HL-60 (cell line): ENCODE measurements around the gene EVX1.

Source experiments
- DNase-seq, 2 experiments: peaks; one replicate each; pipeline ENCODE4 v3.0.0-alpha.2; 2010 to 2020; ENCODE audit warnings: low read depth in 1 of 2, low spot score in 1 of 2
- H3K27ac ChIP-seq: fragments of 250-450 bp; sonication (Bioruptor Pico); replicated peaks from 2 replicates; pipeline ENCODE4 v1.5.1; 2020; ENCODE audit warnings: mild to moderate bottlenecking, moderate library complexity
- H3K27me3 ChIP-seq: fragments of 250-450 bp; sonication (Bioruptor Pico); 2 replicates; pipeline ENCODE4 v1.5.1; 2021; ENCODE audit warnings: mild to moderate bottlenecking, moderate library complexity; ENCODE audit not compliant: insufficient read depth, poor library complexity, severe bottlenecking
- H3K4me3 ChIP-seq: replicated peaks from 2 replicates; pipeline ENCODE4 v1.5.1; 2011; ENCODE audit warnings: mild to moderate bottlenecking, control low read depth, low read length; ENCODE audit not compliant: insufficient read depth
- GABPA ChIP-seq: IDR thresholded peaks from 2 replicates; pipeline ENCODE4 v1.6.1; 2012; ENCODE audit warnings: low read depth
- POLR2AphosphoS5 ChIP-seq: IDR thresholded peaks from 2 replicates; pipeline ENCODE4 v1.6.1; 2012; ENCODE audit warnings: low read depth
- REST ChIP-seq: IDR thresholded peaks from 2 replicates; pipeline ENCODE4 v1.6.1; 2012; ENCODE audit warnings: low read depth; ENCODE audit not compliant: insufficient replicate concordance
- SPI1 ChIP-seq: IDR thresholded peaks from 2 replicates; pipeline ENCODE4 v1.6.1; 2012; ENCODE audit warnings: low read depth, mild to moderate bottlenecking, borderline replicate concordance
- TF ChIP-seq, protein P1 (sequence below): IDR thresholded peaks from one replicate; pipeline ENCODE4 v1.5.1; 2011; ENCODE audit warnings: low read length, control low read depth, inconsistent platforms; ENCODE audit not compliant: insufficient read depth

Gene EVX1

GRCh38 chr7:27203964-27204594 is 38.5 kb upstream of the EVX1 start:
- H3K27me3 ChIP-seq: peaks cover 66% of the 10 kb centered on the region
- H3K27ac ChIP-seq: no peak overlapping the region
- DNase-seq: no peak
- TF ChIP-seq SPI1: no peak
- no peak for TF ChIP-seq GABPA
- no peak for TF ChIP-seq POLR2AphosphoS5
- TF ChIP-seq, protein P1, sequence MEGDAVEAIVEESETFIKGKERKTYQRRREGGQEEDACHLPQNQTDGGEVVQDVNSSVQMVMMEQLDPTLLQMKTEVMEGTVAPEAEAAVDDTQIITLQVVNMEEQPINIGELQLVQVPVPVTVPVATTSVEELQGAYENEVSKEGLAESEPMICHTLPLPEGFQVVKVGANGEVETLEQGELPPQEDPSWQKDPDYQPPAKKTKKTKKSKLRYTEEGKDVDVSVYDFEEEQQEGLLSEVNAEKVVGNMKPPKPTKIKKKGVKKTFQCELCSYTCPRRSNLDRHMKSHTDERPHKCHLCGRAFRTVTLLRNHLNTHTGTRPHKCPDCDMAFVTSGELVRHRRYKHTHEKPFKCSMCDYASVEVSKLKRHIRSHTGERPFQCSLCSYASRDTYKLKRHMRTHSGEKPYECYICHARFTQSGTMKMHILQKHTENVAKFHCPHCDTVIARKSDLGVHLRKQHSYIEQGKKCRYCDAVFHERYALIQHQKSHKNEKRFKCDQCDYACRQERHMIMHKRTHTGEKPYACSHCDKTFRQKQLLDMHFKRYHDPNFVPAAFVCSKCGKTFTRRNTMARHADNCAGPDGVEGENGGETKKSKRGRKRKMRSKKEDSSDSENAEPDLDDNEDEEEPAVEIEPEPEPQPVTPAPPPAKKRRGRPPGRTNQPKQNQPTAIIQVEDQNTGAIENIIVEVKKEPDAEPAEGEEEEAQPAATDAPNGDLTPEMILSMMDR: no peak
- TF ChIP-seq REST: no peak
- H3K4me3 ChIP-seq: no peak overlapping the region

- H3K4me3 ChIP-seq: no peak overlapping the region
- TF ChIP-seq POLR2AphosphoS5 (no peak), GABPA (no peak), SPI1 (no peak), REST (no peak)
- TF ChIP-seq, protein P1: no peak
- peaks cover 64% of the 10 kb centered on the region for H3K27me3 ChIP-seq
- no peak overlapping the region for H3K27ac ChIP-seq
- no peak for DNase-seq
Measured at GRCh38 chr7:27204851-27205322, 37.7 kb upstream of the EVX1 start.

DNA sequence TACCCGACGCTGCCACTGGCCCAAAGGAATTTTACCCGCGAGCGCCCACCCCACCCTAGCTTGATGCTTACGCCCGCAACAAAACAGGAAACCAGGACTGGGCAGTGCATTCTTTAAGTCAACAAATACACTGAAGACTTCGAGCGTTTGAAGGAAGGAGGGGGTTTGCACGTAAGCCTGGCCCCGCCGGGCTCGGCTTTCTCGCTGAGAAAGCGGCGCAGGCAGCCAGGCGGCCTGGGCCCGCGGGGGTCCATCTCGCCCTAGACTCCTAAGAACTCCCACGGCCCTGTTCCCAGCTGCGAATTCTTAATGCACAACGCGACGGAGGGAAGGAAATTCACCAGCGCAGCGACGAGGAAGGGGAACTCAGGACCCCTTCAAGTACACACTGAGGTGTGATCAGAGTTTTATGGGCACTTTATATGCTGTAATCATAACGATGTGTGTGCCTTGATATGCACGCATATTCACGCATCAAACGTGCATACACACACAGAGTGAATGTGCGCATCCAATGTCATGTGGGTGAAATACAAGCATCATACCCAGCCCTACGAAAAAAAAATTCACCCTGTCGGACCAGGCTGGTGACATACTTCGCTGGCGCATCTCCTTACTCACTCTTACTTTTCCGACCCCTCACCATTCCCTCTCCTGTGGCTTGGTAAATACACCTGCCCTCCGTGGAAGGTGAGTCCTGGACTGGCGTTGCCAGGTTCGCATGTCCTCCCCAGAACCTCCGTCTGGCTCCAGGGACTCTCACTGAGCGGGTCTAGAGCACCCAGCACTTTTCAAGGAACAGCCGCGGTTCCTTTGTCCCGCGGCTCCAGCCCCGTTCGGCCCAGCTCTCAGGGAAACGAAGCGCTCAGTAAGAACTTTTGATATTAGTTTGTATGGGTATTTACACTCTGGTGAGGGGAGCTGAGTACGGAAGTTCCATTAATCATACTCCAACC is 37.0 kb upstream of the EVX1 start:
- no peak for TF ChIP-seq GABPA
- TF ChIP-seq, protein P1: no peak
- no peak for TF ChIP-seq SPI1
- TF ChIP-seq POLR2AphosphoS5: no peak
- no peak for TF ChIP-seq REST
- Histone ChIP-seq H3K4me3 (no peak overlapping the region), H3K27me3 (peaks cover 66% of the 10 kb centered on the region), H3K27ac (no peak overlapping the region)
- DNase-seq: no peak
